WTC11 (cell line): ENCODE results near the gene COPS3. TPM values are rescaled to one million over a fixed set of nuclear protein-coding genes. Genes with fewer than 3 reads are reported as not detected.

Experiments used
- ATAC-seq: fragments of 200-7000 bp; cut with Tn5 transposase; 2 replicates; pipeline ENCODE4 v1.10.0; 2021; ENCODE audit warnings: mild to moderate bottlenecking, moderate library complexity
- CTCF ChIA-PET: fragments of 300-600 bp; sonication (Branson Sonifier 250); formaldehyde crosslinking; loops from one replicate; lab custom pipeline; 2021; ENCODE audit warnings: antibody characterized with exemption; lab: Charles Lee
- POLR2A ChIA-PET: fragments of 350-600 bp; sonication (Branson Sonifier 250); formaldehyde crosslinking; loops from one replicate; lab custom pipeline; 2021; ENCODE audit warnings: antibody characterized with exemption; lab: Charles Lee
- DNase-seq: peaks from one replicate; pipeline ENCODE4 v3.0.0; 2021; ENCODE audit warnings: low spot score
- H3K27ac Mint-ChIP-seq: 2 replicates; pipeline ENCODE4 v1.8.0; 2021; ENCODE audit warnings: mixed read lengths
- H3K27me3 Mint-ChIP-seq: 2 replicates; pipeline ENCODE4 v1.8.0; 2021; ENCODE audit warnings: low read depth, mild to moderate bottlenecking, moderate library complexity, mixed read lengths
- H3K36me3 Mint-ChIP-seq: 2 replicates; pipeline ENCODE4 v1.8.0; 2021; ENCODE audit warnings: mixed read lengths
- H3K4me1 Mint-ChIP-seq: 2 replicates; pipeline ENCODE4 v1.8.0; 2022; ENCODE audit warnings: mixed read lengths
- H3K4me3 Mint-ChIP-seq: 2 replicates; pipeline ENCODE4 v1.8.0; 2021; ENCODE audit warnings: mild to moderate bottlenecking, moderate library complexity, mixed read lengths
- H3K9me3 Mint-ChIP-seq: 2 replicates; pipeline ENCODE4 v1.8.0; 2021; ENCODE audit warnings: mixed read lengths
- CBFB ChIP-seq: sonication (generic); formaldehyde crosslinking; IDR thresholded peaks from 2 replicates; pipeline ENCODE4 v1.8.1; 2022; ENCODE audit warnings: mild to moderate bottlenecking, low read depth, missing genetic modification reagents
- EMX1 ChIP-seq: fragments of 250-450 bp; sonication (Bioruptor Pico); IDR thresholded peaks from 2 replicates; pipeline ENCODE4 v1.8.0; 2021; ENCODE audit warnings: mild to moderate bottlenecking
- GABPB1 ChIP-seq: sonication (generic); formaldehyde crosslinking; IDR thresholded peaks from 2 replicates; pipeline ENCODE4 v1.8.1; 2023; ENCODE audit warnings: mild to moderate bottlenecking, missing genetic modification reagents
- MXD4 ChIP-seq: fragments of 250-450 bp; sonication (Bioruptor Pico); IDR thresholded peaks from 2 replicates; pipeline ENCODE4 v1.8.0; 2021; ENCODE audit warnings: mild to moderate bottlenecking, moderate library complexity, borderline replicate concordance
- NFATC4 ChIP-seq: fragments of 250-450 bp; sonication (Bioruptor Pico); IDR thresholded peaks from 2 replicates; pipeline ENCODE4 v1.9.0; 2021; ENCODE audit warnings: mild to moderate bottlenecking
- NR1H2 ChIP-seq: sonication (generic); formaldehyde crosslinking; IDR thresholded peaks from 2 replicates; pipeline ENCODE4 v1.9.0; 2021; ENCODE audit warnings: mild to moderate bottlenecking, moderate library complexity, missing genetic modification reagents
- NR2C2 ChIP-seq: sonication (generic); formaldehyde crosslinking; IDR thresholded peaks from 2 replicates; pipeline ENCODE4 v1.8.0; 2022; ENCODE audit warnings: mild to moderate bottlenecking, missing genetic modification reagents
- ZNF121 ChIP-seq: sonication (generic); formaldehyde crosslinking; IDR thresholded peaks from 2 replicates; pipeline ENCODE4 v1.8.0; 2023; ENCODE audit warnings: missing genetic modification reagents
- ZNF138 ChIP-seq: sonication (generic); formaldehyde crosslinking; conservative IDR thresholded peaks from 2 replicates; pipeline ENCODE4 v1.8.1; 2022; ENCODE audit warnings: mild to moderate bottlenecking, moderate library complexity, missing genetic modification reagents
- ZNF232 ChIP-seq: sonication (generic); formaldehyde crosslinking; IDR thresholded peaks from 2 replicates; pipeline ENCODE4 v1.8.0; 2022; ENCODE audit warnings: mild to moderate bottlenecking, missing genetic modification reagents
- ZNF317 ChIP-seq: sonication (generic); formaldehyde crosslinking; IDR thresholded peaks from 2 replicates; pipeline ENCODE4 v1.8.1; 2023; ENCODE audit warnings: low read depth, mild to moderate bottlenecking, moderate library complexity, missing genetic modification reagents, borderline replicate concordance
- ZNF416 ChIP-seq: fragments of 250-450 bp; sonication (Bioruptor Pico); IDR thresholded peaks from 2 replicates; pipeline ENCODE4 v1.9.0; 2021; ENCODE audit warnings: mild to moderate bottlenecking, inconsistent platforms
- ZNF671 ChIP-seq: fragments of 250-450 bp; sonication (Bioruptor Pico); IDR thresholded peaks from 2 replicates; pipeline ENCODE4 v1.8.0; 2021; ENCODE audit warnings: mild to moderate bottlenecking
- total RNA-seq: library from RNA; stranded (reverse); gene quantifications from 3 replicates; pipeline ENCODE4 v1.2.3, GENCODE V29; 2021
- TF ChIP-seq, protein P1 (sequence below): sonication (generic); formaldehyde crosslinking; IDR thresholded peaks from 2 replicates; pipeline ENCODE4 v1.8.1; 2023; ENCODE audit warnings: mild to moderate bottlenecking, missing genetic modification reagents, moderate library complexity
- TF ChIP-seq, protein P2 (sequence below): sonication (generic); formaldehyde crosslinking; conservative IDR thresholded peaks from 2 replicates; pipeline ENCODE4 v1.8.1; 2022; ENCODE audit warnings: mild to moderate bottlenecking, missing genetic modification reagents
- TF ChIP-seq, protein P3 (sequence below): sonication (generic); formaldehyde crosslinking; IDR thresholded peaks from 2 replicates; pipeline ENCODE4 v1.8.0; 2022; ENCODE audit warnings: missing genetic modification reagents
- TF ChIP-seq, protein P4 (sequence below): sonication (generic); formaldehyde crosslinking; IDR thresholded peaks from 2 replicates; pipeline ENCODE4 v1.8.0; 2022; ENCODE audit warnings: mild to moderate bottlenecking, missing genetic modification reagents
- TF ChIP-seq, protein P5 (sequence below): fragments of 250-450 bp; sonication (Bioruptor Pico); IDR thresholded peaks from 2 replicates; pipeline ENCODE4 v1.9.0; 2021; ENCODE audit warnings: mild to moderate bottlenecking, borderline replicate concordance
- TF ChIP-seq, protein P6 (sequence below): fragments of 250-450 bp; sonication (Bioruptor Pico); conservative IDR thresholded peaks from 2 replicates; pipeline ENCODE4 v1.9.0; 2021; ENCODE audit warnings: mild to moderate bottlenecking

Gene COPS3
- total RNA-seq, 1 experiment from 2014 or later = 78.3 TPM

DNA sequence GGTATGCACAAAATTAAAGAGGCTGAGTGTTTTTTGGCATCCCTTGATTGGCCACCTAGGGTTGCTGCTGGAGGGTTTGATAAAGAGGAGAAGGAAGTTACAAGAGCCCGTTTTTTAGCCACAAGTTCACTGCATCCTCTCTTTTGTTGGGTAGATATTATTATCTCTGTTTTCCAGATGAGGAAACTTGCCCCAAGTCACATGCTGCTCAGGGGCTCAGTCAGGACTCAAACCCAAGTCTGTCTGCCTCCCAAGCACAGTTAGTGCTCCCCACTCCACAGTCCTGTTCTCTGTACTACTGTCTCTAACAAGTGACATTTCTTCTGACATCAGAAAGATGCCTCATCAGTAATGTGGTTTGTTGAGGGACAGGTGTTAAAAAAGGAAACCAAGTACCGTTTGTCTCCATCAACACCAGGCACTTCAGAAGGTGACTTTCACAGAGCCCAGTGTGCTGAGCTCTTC, 23.5 kb upstream of the COPS3 start:
- Mint-ChIP-seq H3K36me3 (peaks cover 9% of the 10 kb centered on the region; the same call in 1 of the 2 replicates), H3K9me3 (no peaks in the 10 kb centered on the region), H3K27me3 (peaks cover 13% of the 10 kb centered on the region), H3K27ac (no peak overlapping the region), H3K4me3 (peak overlapping the region; percentile 78), H3K4me1 (peaks cover 28% of the 10 kb centered on the region)
- CTCF ChIA-PET = no interaction called here
- ATAC-seq = no peak
- no peak for DNase-seq
- TF ChIP-seq NR2C2 (CRISPR knock-in tag) = no peak
- TF ChIP-seq ZNF232 (CRISPR knock-in tag) = no peak
- no peak for TF ChIP-seq GABPB1 (CRISPR knock-in tag)
- no peak for TF ChIP-seq NR1H2 (CRISPR knock-in tag)
- TF ChIP-seq ZNF138 = no peak
- no peak for TF ChIP-seq ZNF121 (CRISPR knock-in tag)
- TF ChIP-seq, protein P1, sequence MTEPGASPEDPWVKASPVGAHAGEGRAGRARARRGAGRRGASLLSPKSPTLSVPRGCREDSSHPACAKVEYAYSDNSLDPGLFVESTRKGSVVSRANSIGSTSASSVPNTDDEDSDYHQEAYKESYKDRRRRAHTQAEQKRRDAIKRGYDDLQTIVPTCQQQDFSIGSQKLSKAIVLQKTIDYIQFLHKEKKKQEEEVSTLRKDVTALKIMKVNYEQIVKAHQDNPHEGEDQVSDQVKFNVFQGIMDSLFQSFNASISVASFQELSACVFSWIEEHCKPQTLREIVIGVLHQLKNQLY (CRISPR knock-in tag) = no peak
- TF ChIP-seq NFATC4 = no peak
- TF ChIP-seq CBFB = no peak
- POLR2A ChIA-PET = no interaction called here

DNA sequence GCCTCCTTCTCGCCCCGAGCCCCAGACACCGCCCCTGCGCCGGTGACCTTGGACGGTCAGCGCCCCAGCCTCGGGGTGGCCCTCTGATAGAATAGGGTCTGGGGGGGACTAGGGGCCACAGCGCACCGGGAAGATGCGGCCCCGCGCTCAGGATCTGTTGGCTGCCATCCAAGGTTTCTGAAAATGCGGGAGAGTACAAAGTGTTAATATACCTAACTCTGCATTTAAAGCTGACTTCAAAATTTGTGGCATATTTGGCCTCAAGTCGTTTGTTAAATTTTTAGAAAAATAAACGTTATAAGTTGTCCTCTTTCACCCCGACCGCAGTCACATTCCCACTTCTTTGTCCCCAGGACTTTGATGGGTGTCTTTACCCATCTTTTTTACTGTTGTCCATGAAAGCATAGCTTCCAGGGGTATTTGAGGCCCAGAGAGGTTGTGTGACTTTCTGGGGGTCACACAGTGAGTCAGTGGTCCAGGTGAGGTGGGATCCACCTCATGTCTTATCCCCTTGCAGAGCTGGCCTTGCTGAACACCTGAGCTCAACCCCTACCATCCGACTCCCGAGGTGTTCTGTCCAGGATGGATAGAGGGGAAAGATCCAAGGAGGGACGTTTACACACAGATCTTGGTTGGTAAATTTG, 22.9 kb upstream of the COPS3 start:
- TF ChIP-seq, protein P2, sequence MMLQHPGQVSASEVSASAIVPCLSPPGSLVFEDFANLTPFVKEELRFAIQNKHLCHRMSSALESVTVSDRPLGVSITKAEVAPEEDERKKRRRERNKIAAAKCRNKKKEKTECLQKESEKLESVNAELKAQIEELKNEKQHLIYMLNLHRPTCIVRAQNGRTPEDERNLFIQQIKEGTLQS (CRISPR knock-in tag) = no peak
- TF ChIP-seq, protein P3, sequence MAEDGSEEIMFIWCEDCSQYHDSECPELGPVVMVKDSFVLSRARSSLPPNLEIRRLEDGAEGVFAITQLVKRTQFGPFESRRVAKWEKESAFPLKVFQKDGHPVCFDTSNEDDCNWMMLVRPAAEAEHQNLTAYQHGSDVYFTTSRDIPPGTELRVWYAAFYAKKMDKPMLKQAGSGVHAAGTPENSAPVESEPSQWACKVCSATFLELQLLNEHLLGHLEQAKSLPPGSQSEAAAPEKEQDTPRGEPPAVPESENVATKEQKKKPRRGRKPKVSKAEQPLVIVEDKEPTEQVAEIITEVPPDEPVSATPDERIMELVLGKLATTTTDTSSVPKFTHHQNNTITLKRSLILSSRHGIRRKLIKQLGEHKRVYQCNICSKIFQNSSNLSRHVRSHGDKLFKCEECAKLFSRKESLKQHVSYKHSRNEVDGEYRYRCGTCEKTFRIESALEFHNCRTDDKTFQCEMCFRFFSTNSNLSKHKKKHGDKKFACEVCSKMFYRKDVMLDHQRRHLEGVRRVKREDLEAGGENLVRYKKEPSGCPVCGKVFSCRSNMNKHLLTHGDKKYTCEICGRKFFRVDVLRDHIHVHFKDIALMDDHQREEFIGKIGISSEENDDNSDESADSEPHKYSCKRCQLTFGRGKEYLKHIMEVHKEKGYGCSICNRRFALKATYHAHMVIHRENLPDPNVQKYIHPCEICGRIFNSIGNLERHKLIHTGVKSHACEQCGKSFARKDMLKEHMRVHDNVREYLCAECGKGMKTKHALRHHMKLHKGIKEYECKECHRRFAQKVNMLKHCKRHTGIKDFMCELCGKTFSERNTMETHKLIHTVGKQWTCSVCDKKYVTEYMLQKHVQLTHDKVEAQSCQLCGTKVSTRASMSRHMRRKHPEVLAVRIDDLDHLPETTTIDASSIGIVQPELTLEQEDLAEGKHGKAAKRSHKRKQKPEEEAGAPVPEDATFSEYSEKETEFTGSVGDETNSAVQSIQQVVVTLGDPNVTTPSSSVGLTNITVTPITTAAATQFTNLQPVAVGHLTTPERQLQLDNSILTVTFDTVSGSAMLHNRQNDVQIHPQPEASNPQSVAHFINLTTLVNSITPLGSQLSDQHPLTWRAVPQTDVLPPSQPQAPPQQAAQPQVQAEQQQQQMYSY (CRISPR knock-in tag) = no peak
- no peak for TF ChIP-seq ZNF671
- TF ChIP-seq MXD4 = no peak
- TF ChIP-seq, protein P4, sequence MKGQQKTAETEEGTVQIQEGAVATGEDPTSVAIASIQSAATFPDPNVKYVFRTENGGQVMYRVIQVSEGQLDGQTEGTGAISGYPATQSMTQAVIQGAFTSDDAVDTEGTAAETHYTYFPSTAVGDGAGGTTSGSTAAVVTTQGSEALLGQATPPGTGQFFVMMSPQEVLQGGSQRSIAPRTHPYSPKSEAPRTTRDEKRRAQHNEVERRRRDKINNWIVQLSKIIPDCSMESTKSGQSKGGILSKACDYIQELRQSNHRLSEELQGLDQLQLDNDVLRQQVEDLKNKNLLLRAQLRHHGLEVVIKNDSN (CRISPR knock-in tag) = no peak
- ChIA-PET CTCF (no interaction called here), POLR2A (no interaction called here)
- Mint-ChIP-seq H3K9me3 (no peaks in the 10 kb centered on the region), H3K36me3 (peaks cover 3% of the 10 kb centered on the region; the same call in 1 of the 2 replicates), H3K27me3 (peaks cover 13% of the 10 kb centered on the region), H3K27ac (no peak overlapping the region), H3K4me1 (peaks cover 28% of the 10 kb centered on the region), H3K4me3 (peak overlapping the region; percentile 78)
- DNase-seq (no peak), ATAC-seq (no peak)

DNA sequence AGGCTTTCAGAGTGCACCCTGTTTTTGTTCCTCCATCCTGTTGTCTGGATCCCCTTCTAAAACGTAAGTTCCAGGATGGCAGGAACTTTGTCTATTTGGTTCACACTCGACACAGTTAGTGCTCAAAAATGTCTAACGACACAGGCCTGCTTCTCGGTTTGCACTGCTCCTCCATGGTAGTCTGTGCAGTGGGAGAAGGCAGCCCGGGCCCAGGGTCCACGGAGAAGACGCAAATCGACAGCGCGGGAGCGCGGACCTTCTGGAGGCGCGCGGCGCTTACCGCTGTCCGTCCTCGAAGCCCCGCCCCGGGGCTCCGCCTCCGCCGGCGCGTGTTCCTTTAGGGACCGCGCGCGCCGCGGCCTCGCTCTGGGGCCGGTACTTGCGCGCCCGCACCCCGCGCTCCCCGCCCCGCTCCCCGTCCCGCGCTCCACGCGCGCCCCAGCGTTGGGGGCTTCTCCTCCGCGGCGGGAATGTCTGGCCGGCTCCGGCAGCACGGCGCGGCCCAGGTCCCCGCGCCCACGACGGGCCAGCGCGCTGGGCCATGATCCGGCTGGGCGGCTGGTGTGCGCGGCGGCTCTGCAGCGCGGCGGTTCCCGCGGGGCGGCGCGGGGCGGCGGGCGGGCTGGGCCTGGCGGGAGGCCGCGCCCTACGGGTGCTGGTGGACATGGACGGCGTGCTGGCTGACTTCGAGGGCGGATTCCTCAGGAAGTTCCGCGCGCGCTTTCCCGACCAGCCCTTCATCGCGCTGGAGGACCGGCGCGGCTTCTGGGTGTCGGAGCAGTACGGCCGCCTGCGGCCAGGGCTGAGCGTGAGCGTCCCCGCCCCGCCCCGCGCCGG, 22.2 kb upstream of the COPS3 start, which contains the start of gene NT5M:
TSS of gene NT5M (plus strand) at position 364 of the 837 bp plus-strand sequence. CDS start at position 542, 178 bp downstream.
- ATAC-seq (peak; percentile 42), DNase-seq (peak; percentile 75)
- Mint-ChIP-seq H3K27ac (peak within 1 kb of the TSS; percentile 88; the same call in 1 of the 2 replicates), H3K27me3 (peaks cover 15% of the 10 kb centered on the region), H3K4me1 (peaks cover 28% of the 10 kb centered on the region), H3K4me3 (peak within 1 kb of the TSS; percentile 92), H3K9me3 (no peaks in the 10 kb centered on the region), H3K36me3 (no peaks in the 10 kb centered on the region)
- CTCF ChIA-PET = no interaction called here
- POLR2A ChIA-PET = no interaction called here
- TF ChIP-seq ZNF416 (CRISPR knock-in tag) = no peak
- TF ChIP-seq ZNF232 (CRISPR knock-in tag) = 0 out of 2 replicates have a peak, but pooled peaks have one; percentile 54
- TF ChIP-seq, protein P5, sequence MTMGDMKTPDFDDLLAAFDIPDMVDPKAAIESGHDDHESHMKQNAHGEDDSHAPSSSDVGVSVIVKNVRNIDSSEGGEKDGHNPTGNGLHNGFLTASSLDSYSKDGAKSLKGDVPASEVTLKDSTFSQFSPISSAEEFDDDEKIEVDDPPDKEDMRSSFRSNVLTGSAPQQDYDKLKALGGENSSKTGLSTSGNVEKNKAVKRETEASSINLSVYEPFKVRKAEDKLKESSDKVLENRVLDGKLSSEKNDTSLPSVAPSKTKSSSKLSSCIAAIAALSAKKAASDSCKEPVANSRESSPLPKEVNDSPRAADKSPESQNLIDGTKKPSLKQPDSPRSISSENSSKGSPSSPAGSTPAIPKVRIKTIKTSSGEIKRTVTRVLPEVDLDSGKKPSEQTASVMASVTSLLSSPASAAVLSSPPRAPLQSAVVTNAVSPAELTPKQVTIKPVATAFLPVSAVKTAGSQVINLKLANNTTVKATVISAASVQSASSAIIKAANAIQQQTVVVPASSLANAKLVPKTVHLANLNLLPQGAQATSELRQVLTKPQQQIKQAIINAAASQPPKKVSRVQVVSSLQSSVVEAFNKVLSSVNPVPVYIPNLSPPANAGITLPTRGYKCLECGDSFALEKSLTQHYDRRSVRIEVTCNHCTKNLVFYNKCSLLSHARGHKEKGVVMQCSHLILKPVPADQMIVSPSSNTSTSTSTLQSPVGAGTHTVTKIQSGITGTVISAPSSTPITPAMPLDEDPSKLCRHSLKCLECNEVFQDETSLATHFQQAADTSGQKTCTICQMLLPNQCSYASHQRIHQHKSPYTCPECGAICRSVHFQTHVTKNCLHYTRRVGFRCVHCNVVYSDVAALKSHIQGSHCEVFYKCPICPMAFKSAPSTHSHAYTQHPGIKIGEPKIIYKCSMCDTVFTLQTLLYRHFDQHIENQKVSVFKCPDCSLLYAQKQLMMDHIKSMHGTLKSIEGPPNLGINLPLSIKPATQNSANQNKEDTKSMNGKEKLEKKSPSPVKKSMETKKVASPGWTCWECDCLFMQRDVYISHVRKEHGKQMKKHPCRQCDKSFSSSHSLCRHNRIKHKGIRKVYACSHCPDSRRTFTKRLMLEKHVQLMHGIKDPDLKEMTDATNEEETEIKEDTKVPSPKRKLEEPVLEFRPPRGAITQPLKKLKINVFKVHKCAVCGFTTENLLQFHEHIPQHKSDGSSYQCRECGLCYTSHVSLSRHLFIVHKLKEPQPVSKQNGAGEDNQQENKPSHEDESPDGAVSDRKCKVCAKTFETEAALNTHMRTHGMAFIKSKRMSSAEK (CRISPR knock-in tag) = no peak
- no peak for TF ChIP-seq ZNF317 (CRISPR knock-in tag)
- no peak for TF ChIP-seq EMX1
- TF ChIP-seq, protein P6, sequence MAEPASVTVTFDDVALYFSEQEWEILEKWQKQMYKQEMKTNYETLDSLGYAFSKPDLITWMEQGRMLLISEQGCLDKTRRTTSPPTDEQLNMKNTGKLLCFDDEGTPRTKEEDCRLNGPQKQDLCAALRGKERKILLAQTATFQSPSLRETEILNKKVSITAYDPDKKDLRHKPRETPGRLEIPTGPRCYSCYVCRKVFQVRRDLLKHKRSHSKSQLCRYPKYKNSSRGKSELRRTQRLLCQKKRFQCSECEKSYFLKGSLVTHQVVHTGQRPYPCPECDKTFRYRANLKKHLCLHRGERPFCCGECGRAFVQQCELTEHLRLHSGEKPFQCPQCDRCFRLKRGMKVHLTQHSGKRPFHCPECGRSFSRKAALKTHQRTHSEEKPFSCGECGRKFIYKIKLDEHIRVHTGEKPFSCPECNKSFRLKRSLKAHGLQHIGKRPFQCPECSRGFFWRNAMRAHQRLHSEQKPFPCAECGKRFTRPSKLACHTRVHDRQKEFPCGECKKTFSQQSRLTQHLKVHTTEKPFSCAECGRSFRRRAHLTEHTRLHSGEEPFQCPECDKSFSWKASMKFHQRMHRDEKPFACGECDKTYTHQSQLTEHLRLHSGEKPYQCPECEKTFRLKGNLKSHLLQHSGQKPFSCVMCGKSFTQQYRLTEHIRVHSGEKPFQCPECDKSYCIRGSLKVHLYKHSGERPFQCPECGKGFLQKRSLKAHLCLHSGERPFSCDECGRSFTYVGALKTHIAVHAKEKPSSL (CRISPR knock-in tag) = no peak
